ENCODE results near the gene GRIK1.

- no peak for TF ChIP-seq POLR2A (IDR thresholded peaks at IDR 0.05)
- TF ChIP-seq, protein P1, sequence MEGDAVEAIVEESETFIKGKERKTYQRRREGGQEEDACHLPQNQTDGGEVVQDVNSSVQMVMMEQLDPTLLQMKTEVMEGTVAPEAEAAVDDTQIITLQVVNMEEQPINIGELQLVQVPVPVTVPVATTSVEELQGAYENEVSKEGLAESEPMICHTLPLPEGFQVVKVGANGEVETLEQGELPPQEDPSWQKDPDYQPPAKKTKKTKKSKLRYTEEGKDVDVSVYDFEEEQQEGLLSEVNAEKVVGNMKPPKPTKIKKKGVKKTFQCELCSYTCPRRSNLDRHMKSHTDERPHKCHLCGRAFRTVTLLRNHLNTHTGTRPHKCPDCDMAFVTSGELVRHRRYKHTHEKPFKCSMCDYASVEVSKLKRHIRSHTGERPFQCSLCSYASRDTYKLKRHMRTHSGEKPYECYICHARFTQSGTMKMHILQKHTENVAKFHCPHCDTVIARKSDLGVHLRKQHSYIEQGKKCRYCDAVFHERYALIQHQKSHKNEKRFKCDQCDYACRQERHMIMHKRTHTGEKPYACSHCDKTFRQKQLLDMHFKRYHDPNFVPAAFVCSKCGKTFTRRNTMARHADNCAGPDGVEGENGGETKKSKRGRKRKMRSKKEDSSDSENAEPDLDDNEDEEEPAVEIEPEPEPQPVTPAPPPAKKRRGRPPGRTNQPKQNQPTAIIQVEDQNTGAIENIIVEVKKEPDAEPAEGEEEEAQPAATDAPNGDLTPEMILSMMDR (IDR thresholded peaks at IDR 0.05): no peak
Observed at GRCh38 chr21:29604076-29604475, 335.7 kb downstream of the GRIK1 start.

Measured in vagina (tissue), 2 donors.